DOHH2 (cell line): ENCODE measurements around the gene LGALSL.

Source experiments
- EZH2phosphoT487 ChIP-seq: fragments of 200-600 bp; sonication (generic); IDR thresholded peaks from 2 replicates; pipeline ENCODE4 v1.6.1; 2017; ENCODE audit warnings: borderline replicate concordance, mild to moderate bottlenecking, antibody characterized with exemption, low read length, moderate library complexity, mixed read lengths
- TF ChIP-seq, protein P1 (sequence below): fragments of 200-600 bp; sonication (generic); IDR thresholded peaks from one replicate; pipeline ENCODE4 v1.5.1; 2014; ENCODE audit warnings: antibody characterized with exemption, mild to moderate bottlenecking, low read depth, low read length; ENCODE audit not compliant: poor library complexity, severe bottlenecking

DNA sequence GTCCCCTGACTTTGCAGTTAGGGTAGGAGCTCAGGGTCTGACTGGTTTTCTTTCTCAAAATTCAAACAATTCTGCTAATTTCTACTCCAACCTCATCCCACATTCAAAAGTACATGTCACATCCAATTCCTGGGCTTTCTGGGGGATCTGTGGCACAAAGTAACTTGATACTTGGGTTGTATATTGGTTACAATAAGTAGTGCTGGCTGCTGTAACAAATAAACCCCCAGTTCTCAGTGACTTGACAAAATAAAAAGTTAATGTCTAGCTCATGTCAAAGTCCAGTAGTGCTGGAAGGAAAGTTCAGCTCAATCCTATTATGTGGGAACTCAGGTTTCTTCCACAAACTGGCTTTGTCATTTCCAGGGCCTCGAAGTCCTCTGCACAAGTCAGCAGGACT is 23.1 kb downstream of the LGALSL start:
- no peak for TF ChIP-seq EZH2phosphoT487
- TF ChIP-seq, protein P1, sequence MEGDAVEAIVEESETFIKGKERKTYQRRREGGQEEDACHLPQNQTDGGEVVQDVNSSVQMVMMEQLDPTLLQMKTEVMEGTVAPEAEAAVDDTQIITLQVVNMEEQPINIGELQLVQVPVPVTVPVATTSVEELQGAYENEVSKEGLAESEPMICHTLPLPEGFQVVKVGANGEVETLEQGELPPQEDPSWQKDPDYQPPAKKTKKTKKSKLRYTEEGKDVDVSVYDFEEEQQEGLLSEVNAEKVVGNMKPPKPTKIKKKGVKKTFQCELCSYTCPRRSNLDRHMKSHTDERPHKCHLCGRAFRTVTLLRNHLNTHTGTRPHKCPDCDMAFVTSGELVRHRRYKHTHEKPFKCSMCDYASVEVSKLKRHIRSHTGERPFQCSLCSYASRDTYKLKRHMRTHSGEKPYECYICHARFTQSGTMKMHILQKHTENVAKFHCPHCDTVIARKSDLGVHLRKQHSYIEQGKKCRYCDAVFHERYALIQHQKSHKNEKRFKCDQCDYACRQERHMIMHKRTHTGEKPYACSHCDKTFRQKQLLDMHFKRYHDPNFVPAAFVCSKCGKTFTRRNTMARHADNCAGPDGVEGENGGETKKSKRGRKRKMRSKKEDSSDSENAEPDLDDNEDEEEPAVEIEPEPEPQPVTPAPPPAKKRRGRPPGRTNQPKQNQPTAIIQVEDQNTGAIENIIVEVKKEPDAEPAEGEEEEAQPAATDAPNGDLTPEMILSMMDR, result no peak
